Measurements from ENCODE around the gene OR12D3. TPM values are rescaled to one million over a fixed set of nuclear protein-coding genes. Genes with fewer than 3 reads are reported as not detected.

The OR12D3 gene
- total RNA-seq, 1 experiment from 2014 or later: not detected

DNA sequence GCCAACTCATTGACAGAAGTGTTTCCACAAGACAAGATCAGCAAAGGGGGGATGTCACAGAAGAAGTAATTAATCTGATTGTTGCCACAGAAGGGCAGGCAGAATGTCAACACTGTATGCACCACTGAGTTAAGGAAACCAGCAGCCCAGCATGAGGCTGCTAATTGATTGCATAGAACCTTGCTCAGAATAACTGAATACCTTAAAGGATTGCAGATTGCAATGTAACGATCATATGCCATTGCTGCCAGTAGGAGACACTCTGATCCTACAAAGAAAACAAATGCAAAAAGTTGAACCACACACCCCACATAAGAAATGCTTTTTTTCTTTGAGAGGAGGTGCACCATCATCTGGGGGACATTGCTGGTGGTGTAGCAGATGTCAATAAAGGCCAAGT, 19.5 kb downstream of the OR12D3 start:
- Mint-ChIP-seq H3K4me3 (no peak overlapping the region), H3K9me3 (no peaks in the 10 kb centered on the region), H3K36me3 (ENCODE audit: insufficient read depth in 1 of 3, low read depth in 3 of 3) (0 out of 7 replicates have a peak, but pooled peaks cover 0 to 3% (median 0%) of the 10 kb centered on the region in 3 experiments), H3K27me3 (ENCODE audit: low read depth) (no peaks in the 10 kb centered on the region), H3K4me1 (peaks cover 4 to 8% of the 10 kb centered on the region in 2 experiments), H3K27ac (peak overlapping the region in 1 of 3 experiments; percentile 3; a peak in 1 of 7 replicates)
- no peaks in the 10 kb centered on the region for H3K9me3 ChIP-seq (ENCODE audit: control insufficient read depth, low read depth, low read length)
- no peak overlapping the region for H3K23ac ChIP-seq (ENCODE audit: insufficient read length, low read depth, low read length)
- H2BK20ac ChIP-seq (ENCODE audit: low read depth, low read length, poor library complexity, severe bottlenecking): no peak overlapping the region
- H3K27ac ChIP-seq (ENCODE audit: insufficient read length, low read depth, low read length): no peak overlapping the region
- no peak overlapping the region for H2BK12ac ChIP-seq (ENCODE audit: insufficient read length, low read depth, low read length)
- H3K4me1 ChIP-seq (ENCODE audit: insufficient read depth, low read length): no peaks in the 10 kb centered on the region
- H4K91ac ChIP-seq (ENCODE audit: insufficient read length, low read depth, low read length): no peak overlapping the region
- no CpG with 5 or more reads among the region's 1 CpG for WGBS (ENCODE audit: extremely low coverage, insufficient read length, low lambda C conversion rate)
- H3K79me2 ChIP-seq (ENCODE audit: insufficient read depth, low read length): no peaks in the 10 kb centered on the region
- H3K27me3 ChIP-seq (ENCODE audit: insufficient read depth, low read length): no peaks in the 10 kb centered on the region
- H2BK15ac ChIP-seq (ENCODE audit: low read depth, low read length): no peak overlapping the region
- DNase-seq: no peak
- no peaks in the 10 kb centered on the region for H4K20me1 ChIP-seq (ENCODE audit: control insufficient read depth, insufficient read depth, insufficient read length)
- no peak overlapping the region for H3K4me2 ChIP-seq (ENCODE audit: insufficient read depth, insufficient read length, low read length)
- H3K23me2 ChIP-seq (ENCODE audit: insufficient read length, low read depth, low read length, poor library complexity, severe bottlenecking): no peaks in the 10 kb centered on the region
- no peak overlapping the region for H4K8ac ChIP-seq (replicated peaks; ENCODE audit: insufficient read length, low read depth, low read length)
- TF ChIP-seq, protein P1, sequence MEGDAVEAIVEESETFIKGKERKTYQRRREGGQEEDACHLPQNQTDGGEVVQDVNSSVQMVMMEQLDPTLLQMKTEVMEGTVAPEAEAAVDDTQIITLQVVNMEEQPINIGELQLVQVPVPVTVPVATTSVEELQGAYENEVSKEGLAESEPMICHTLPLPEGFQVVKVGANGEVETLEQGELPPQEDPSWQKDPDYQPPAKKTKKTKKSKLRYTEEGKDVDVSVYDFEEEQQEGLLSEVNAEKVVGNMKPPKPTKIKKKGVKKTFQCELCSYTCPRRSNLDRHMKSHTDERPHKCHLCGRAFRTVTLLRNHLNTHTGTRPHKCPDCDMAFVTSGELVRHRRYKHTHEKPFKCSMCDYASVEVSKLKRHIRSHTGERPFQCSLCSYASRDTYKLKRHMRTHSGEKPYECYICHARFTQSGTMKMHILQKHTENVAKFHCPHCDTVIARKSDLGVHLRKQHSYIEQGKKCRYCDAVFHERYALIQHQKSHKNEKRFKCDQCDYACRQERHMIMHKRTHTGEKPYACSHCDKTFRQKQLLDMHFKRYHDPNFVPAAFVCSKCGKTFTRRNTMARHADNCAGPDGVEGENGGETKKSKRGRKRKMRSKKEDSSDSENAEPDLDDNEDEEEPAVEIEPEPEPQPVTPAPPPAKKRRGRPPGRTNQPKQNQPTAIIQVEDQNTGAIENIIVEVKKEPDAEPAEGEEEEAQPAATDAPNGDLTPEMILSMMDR (conservative IDR thresholded peaks at IDR 0.05): peak; percentile 40; the same call in 1 of the 3 replicates
- no peak overlapping the region for H2BK120ac ChIP-seq (ENCODE audit: low read depth, low read length, poor library complexity, severe bottlenecking)
- H3K79me1 ChIP-seq (ENCODE audit: insufficient read depth, low read depth, low read length, poor library complexity, severe bottlenecking): no peaks in the 10 kb centered on the region
- H2BK5ac ChIP-seq (ENCODE audit: insufficient read length, low read length): no peak overlapping the region
- no peak overlapping the region for H4K5ac ChIP-seq (ENCODE audit: insufficient read length, low read depth, low read length)
- no peak overlapping the region for H3K14ac ChIP-seq (ENCODE audit: insufficient read depth, low read length)
- H3K18ac ChIP-seq (ENCODE audit: insufficient read length, low read depth, low read length): no peak overlapping the region
- no peak overlapping the region for H3K4ac ChIP-seq (ENCODE audit: low read depth, low read length)
- H3T11ph ChIP-seq (ENCODE audit: low read length): no peak overlapping the region
- no peak overlapping the region for H2AK5ac ChIP-seq (ENCODE audit: insufficient read length, low read length)
- no peak overlapping the region for H3K9ac ChIP-seq (ENCODE audit: extremely low read depth, insufficient read length, low read length)
- H2AFZ ChIP-seq (ENCODE audit: low read length): no peak overlapping the region
- no peak overlapping the region for H3K56ac ChIP-seq (ENCODE audit: insufficient read length, low read depth, low read length)

Data from H9 (cell line).